ENCODE results near the gene SLC7A6.

Gene SLC7A6

DNA sequence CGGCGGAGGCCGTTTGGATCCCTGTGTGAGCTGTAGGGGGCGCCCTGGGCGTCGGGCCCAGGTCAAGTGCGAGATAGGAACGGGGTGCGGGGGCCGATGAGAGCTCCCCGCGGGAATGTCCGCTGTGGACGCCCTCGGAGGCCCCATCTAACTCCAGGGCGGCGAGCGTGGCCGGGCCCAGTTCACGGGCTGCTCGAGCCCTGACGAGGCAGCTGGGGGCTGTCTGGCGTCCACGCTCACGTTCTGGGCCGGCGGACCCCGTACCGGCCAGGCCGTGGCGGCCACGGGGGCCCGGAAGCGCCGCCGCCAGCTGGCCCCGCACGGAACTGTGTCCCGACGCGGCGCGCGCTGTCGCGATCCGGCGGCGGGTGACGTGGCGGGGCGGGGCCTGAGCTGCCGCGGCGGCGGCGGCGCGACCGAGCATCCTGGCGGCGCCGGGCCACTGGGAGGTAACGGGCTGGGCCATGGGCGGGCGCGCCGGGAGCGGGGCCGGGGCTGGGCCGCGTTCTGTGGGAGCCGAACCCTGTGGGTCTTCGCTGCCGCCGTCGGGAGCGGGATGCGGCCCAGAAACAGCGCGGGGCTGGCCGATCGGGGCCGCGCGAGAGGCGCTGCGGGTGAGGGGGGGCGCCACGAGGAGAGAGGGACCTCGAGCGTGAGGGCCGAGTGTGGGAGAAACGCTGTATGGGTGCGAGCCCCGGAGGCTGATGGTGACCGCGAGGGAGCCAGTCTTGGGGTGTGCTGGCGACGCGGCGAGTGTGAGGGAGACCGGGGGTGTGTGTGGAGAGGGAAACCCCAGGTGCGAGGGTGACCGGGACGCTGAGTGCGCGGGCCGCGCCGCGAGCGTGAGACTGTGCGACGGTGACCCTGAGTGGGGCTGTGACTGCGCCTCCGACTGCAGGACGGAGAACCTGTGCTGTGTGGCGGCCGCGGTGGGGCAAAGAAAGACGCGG lies at the start of gene SLC7A6:
TSS of gene SLC7A6 (plus strand) at position 399 of the 950 bp plus-strand sequence. CDS start 10,201 bp downstream, outside the sequence.
- DNase-seq (ENCODE audit: low read depth in 4 of 4, low spot score in 1 of 4) = peak; percentile 69 to 84 (median 76)

- DNase-seq (ENCODE audit: low read depth in 4 of 4, low spot score in 1 of 4) = no peak
Measured at GRCh38 chr16:68214726-68215125, 49.6 kb upstream of the SLC7A6 start.

GRCh38 chr16:68215302-68215701 lies 49.0 kb upstream of the SLC7A6 start:
- no peak for DNase-seq (ENCODE audit: low read depth in 4 of 4, low spot score in 1 of 4)

DNA sequence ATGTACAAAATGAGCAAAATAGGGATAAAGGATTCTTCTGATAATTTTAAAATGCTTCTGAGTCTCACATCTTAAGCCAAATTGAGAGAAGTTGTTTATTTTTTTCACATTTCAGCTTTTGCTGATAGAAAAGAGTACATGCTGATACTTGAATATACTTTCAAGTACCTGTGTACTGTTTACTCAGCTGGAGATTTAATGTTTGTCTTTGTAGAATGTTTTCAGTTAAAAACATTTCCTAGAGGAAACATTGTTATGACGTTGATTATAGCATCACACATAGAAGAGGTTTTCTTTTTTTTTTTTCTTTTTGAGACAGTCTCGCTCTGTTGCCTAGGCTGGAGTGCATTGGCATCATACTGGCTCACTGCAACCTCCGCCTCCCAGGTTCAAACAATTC lies 48.1 kb upstream of the SLC7A6 start:
- no peak for DNase-seq (ENCODE audit: low read depth in 4 of 4, low spot score in 1 of 4)

DNA sequence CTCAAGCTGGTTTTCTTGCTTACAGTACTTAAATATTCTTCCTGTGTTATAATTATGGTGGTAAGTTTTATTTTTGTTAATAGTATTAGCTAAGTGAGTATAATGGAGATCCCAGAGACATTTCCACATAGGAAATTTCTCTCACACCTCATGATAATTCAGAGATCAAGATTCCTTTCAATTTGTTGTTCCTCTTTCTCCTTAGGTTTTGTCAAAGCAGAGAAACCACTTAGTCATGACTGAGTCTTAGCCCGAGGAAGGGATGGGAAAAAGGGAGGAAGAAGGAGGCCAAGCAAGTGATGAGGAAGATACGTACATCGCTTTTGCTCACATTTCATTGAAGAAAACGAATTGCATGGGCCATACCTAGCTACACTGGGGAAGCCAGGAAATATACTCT lies 46.8 kb upstream of the SLC7A6 start:
- no peak for DNase-seq (ENCODE audit: low read depth in 4 of 4, low spot score in 1 of 4)

GRCh38 chr16:68219725-68220351 lies 44.5 kb upstream of the SLC7A6 start:
- no peak for DNase-seq (ENCODE audit: low read depth in 4 of 4, low spot score in 1 of 4)

- no peak for DNase-seq (ENCODE audit: low read depth in 4 of 4, low spot score in 1 of 4)
Measured at GRCh38 chr16:68223072-68223471, 41.3 kb upstream of the SLC7A6 start.

DNA sequence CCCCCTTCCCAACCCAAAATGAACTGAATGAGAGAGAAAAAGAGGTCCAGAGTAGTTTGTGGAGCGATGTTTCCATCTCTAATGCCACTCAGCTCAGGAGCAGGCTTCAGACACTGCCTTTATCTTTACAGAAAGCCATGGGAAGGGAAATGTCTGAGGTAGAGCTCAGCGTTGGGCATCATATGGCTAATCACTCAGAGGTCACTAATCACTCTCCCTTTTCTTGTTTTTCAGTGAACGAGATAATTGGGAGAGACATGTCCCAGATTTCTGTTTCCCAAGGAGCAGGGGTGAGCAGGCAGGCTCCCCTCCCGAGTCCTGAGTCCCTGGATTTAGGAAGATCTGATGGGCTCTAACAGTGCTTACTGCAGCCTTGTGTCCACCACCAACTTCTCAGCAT lies 38.2 kb upstream of the SLC7A6 start:
- no peak for DNase-seq (ENCODE audit: low read depth in 4 of 4, low spot score in 1 of 4)

DNA sequence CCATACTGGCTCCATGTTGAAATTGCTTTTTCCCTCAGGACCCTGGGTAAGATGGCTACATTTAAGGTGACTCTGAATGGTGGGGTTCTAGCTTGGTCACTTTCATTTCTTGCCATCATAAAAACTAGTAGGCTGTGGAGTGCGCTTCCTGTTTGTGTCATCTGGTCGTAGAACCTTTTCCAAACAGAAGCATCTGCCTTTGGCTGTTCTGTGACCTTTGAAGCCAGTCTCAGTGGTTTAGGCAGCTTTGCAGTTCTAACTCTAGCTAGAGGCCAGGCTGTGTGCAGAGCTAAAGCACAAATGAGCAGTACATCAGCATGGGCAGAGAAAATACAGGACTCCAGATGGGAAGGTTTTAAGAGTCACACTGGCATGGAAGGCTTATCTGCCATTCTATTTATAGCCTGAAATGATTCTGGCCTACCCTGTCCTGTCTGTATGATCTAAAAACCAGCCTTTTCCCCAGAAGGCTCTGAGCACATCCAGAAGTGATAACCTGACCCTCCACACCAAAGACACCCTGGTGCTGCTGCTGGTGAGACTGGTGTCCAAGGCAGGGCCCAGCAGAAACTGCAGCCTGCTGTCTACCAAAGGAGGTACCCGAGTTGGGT lies 37.0 kb upstream of the SLC7A6 start:
- no peak for DNase-seq (ENCODE audit: low read depth in 4 of 4, low spot score in 1 of 4)

DNA sequence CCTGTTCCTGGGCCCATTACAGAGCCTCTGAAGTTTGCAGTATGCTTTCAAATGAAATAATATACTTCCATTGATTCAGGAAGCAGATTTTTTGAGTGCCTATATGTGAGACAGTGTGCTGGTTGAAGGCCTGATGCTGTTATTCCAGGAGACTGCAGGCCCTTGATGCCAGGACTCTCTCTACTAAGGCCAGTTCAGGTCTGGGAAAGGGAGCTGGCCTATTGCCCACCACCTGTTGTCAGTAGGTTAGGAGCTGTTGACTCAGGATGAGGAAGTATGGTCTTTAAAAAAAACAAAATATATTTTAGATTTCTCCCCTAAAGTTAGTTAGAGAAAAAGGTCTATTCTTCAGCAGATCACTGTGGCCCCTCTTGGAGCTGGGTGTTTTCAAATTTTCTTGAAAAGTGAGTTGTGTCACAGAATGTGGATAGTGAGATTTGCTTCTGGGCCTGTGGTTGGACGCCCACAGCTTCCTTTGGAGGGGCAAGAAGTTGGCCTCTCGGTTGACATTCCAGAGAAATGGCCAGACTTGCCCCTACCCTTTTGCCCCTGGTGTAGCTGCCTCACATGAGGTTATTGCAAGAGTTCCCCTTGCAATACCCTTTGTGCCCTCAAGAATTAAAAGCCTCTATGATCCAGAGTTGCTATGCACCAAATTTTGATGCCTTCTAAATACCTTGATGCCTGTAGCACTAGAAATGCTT lies 36.3 kb upstream of the SLC7A6 start:
- DNase-seq (ENCODE audit: low read depth in 4 of 4, low spot score in 1 of 4) = no peak

DNA sequence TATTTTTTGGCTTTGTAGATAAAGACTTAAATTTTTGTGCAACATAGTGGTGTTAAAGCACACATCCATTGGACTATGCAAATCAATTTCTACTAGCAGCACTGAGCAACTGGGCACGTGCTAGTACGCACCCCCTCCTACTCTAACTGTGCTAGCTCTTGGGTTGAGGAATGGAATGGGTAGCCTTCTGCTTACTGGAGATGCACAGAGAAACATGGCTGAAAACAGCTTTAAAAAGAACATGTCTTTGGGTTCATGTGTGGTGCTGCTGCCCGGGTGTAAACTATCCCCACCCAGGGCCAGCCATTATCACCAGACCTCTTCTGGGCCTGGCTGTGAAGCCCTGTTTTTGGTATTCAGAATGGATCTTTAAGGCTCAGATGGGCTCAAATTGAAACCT lies 35.7 kb upstream of the SLC7A6 start:
- DNase-seq (ENCODE audit: low read depth in 4 of 4, low spot score in 1 of 4) = no peak

- DNase-seq (ENCODE audit: low read depth in 4 of 4, low spot score in 1 of 4) = no peak
Measured at GRCh38 chr16:68229431-68230175, 34.7 kb upstream of the SLC7A6 start.

GRCh38 chr16:68230176-68230571 lies 34.2 kb upstream of the SLC7A6 start:
- no peak for DNase-seq (ENCODE audit: low read depth in 4 of 4, low spot score in 1 of 4)

- no peak for DNase-seq (ENCODE audit: low read depth in 4 of 4, low spot score in 1 of 4)
Measured at GRCh38 chr16:68230956-68231355, 33.4 kb upstream of the SLC7A6 start.

GRCh38 chr16:68231384-68232136 lies 32.8 kb upstream of the SLC7A6 start:
- no peak for DNase-seq (ENCODE audit: low read depth in 4 of 4, low spot score in 1 of 4)

GRCh38 chr16:68232335-68232734 lies 32.0 kb upstream of the SLC7A6 start:
- DNase-seq (ENCODE audit: low read depth in 4 of 4, low spot score in 1 of 4) = no peak

DNA sequence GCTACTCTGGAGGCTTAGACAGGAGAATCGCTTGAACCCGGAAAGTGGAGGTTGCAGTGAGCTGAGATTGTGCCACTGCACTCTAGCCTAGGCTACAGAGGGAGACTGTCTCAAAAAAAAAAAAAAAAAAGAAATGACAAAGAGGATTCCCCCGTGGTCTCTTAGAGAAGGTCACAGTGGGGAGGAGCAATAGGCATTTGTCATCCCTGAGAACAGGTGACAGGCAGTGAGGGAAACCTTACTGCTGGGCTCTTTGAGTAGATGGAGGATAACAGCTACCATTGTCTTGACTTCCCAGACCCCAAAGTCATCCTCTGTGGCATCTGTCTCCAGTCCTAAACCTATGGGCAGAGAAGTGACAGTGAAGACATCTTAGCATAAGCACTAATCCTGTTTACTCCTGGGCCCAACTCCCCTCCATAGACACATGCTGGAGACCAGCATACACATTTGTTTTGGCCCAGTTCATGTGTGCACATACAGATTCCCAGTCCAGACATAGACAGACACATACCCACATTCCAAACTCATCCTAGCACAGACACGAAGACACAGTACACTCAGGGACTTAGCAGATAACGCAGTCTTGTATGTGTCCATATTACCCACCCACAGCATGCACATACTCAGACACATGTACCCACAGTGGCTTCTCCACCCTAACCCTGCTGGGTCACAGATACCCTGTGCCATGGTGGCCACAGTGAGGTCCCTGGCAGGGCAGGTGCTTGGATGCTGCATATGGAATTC lies 31.1 kb upstream of the SLC7A6 start:
- DNase-seq (ENCODE audit: low read depth in 4 of 4, low spot score in 1 of 4) = no peak

- no peak for DNase-seq (ENCODE audit: low read depth in 4 of 4, low spot score in 1 of 4)
Measured at GRCh38 chr16:68233835-68234187, 30.5 kb upstream of the SLC7A6 start.

All from stimulated activated CD4-positive, alpha-beta T cell treated with anti-CD3 and anti-CD28 coated beads, Interleukin-1b, Interleukin-23, amount 100 ng/mL, for 24 hours (primary cell).